ENCODE results near the gene KCNJ10.

- TF ChIP-seq REST (IDR thresholded peaks at IDR 0.05; ENCODE audit: insufficient read depth in 1 of 2, low read depth in 2 of 2, low read length in 2 of 2), result no peak
- no peak for TF ChIP-seq POLR2AphosphoS5 (IDR thresholded peaks at IDR 0.05; ENCODE audit: low read depth, low read length)
- no peak for TF ChIP-seq TAF1 (IDR thresholded peaks at IDR 0.05; ENCODE audit: borderline replicate concordance, insufficient read depth, low read length)
- no peak for TF ChIP-seq FOXP2 (optimal IDR thresholded peaks at IDR 0.05; ENCODE audit: borderline replicate concordance, extremely low read depth, extremely low read length, insufficient read depth)
- TF ChIP-seq SIN3A (IDR thresholded peaks at IDR 0.05; ENCODE audit: borderline replicate concordance, insufficient read depth, low read length), result no peak
These were observed 99.0 kb downstream of the KCNJ10 start for GRCh38 chr1:159970932-159971342.

All from PFSK-1 (cell line).